Naive thymus-derived CD4-positive, alpha-beta T cell (primary cell): ENCODE measurements around the gene ALDH16A1. TPM values are rescaled to one million over a fixed set of nuclear protein-coding genes. Genes with fewer than 3 reads are reported as not detected.

ENCODE experiments used
- ATAC-seq: fragments of 150-1000 bp; cut with Tn5 transposase; 2 replicates; pipeline ENCODE4 v1.10.0; 2021; ENCODE audit warnings: mild to moderate bottlenecking, moderate library complexity
- CTCF ChIA-PET: fragments of 350-600 bp; sonication (Branson Sonifier 250); formaldehyde crosslinking; loops from one replicate; lab custom pipeline; 2021; ENCODE audit warnings: antibody characterized with exemption; lab: Charles Lee
- POLR2A ChIA-PET: fragments of 350-600 bp; sonication (Branson Sonifier 250); formaldehyde crosslinking; loops from one replicate; lab custom pipeline; 2021; ENCODE audit warnings: antibody characterized with exemption, inconsistent platforms; lab: Charles Lee
- DNase-seq, 9 donors: peaks; one replicate each; pipeline versions ENCODE4 v3.0.0 to v3.0.0-alpha.2; 2020 to 2022; ENCODE audit warnings: mixed read lengths in 1 of 9
- H3K27ac ChIP-seq: one replicate; pipeline ENCODE4 v1.7.0; 2013; ENCODE audit warnings: mild to moderate bottlenecking, low read depth, low read length, moderate library complexity
- H3K27me3 ChIP-seq, 2 donors: one replicate each; pipeline ENCODE4 v1.7.0; 2013; ENCODE audit warnings: low read length in 2 of 2, mild to moderate bottlenecking in 2 of 2, moderate library complexity in 2 of 2; ENCODE audit not compliant: control insufficient read depth in 2 of 2, insufficient read depth in 2 of 2
- H3K36me3 ChIP-seq, 3 experiments: 1 replicate in 2 of 3; 2 replicates in 1 of 3; pipeline ENCODE4 v1.7.0; 2013; ENCODE audit warnings: low read length in 3 of 3, mild to moderate bottlenecking in 3 of 3, moderate library complexity in 1 of 3; ENCODE audit not compliant: insufficient read depth in 3 of 3, control insufficient read depth in 2 of 3
- H3K4me1 ChIP-seq, 2 donors: one replicate each; pipeline ENCODE4 v1.7.0; 2013; ENCODE audit warnings: low read length in 2 of 2, mild to moderate bottlenecking in 2 of 2, moderate library complexity in 1 of 2; ENCODE audit not compliant: control insufficient read depth in 2 of 2, insufficient read depth in 2 of 2
- H3K4me3 ChIP-seq: 2 replicates; pipeline ENCODE4 v1.7.0; 2013; ENCODE audit warnings: mild to moderate bottlenecking, low read length
- H3K9me3 ChIP-seq, 3 experiments: 1 replicate in 2 of 3; 2 replicates in 1 of 3; pipeline ENCODE4 v1.7.0; 2013; ENCODE audit warnings: low read length in 3 of 3; ENCODE audit not compliant: control insufficient read depth in 2 of 3
- H3K27ac Mint-ChIP-seq, 9 donors: one replicate each; pipeline ENCODE4 v1.8.0; 2020 to 2022; ENCODE audit warnings: mixed read lengths in 9 of 9, mild to moderate bottlenecking in 8 of 9, moderate library complexity in 5 of 9, inconsistent platforms in 2 of 9
- H3K27me3 Mint-ChIP-seq, 5 donors: one replicate each; pipeline ENCODE4 v1.8.0; 2021 to 2022; ENCODE audit warnings: mixed read lengths in 5 of 5, mild to moderate bottlenecking in 1 of 5
- H3K36me3 Mint-ChIP-seq, 5 donors: one replicate each; pipeline ENCODE4 v1.8.0; 2020 to 2022; ENCODE audit warnings: mixed read lengths in 5 of 5, mild to moderate bottlenecking in 3 of 5, inconsistent platforms in 1 of 5
- H3K4me1 Mint-ChIP-seq, 7 donors: one replicate each; pipeline ENCODE4 v1.8.0; 2020 to 2022; ENCODE audit warnings: mixed read lengths in 7 of 7, mild to moderate bottlenecking in 3 of 7, inconsistent platforms in 1 of 7
- H3K4me3 Mint-ChIP-seq, 10 donors: one replicate each; pipeline ENCODE4 v1.8.0; 2020 to 2022; ENCODE audit warnings: mild to moderate bottlenecking in 10 of 10, mixed read lengths in 10 of 10, moderate library complexity in 6 of 10, inconsistent platforms in 2 of 10
- H3K9me3 Mint-ChIP-seq, 11 donors: one replicate each; pipeline ENCODE4 v1.8.0; 2020 to 2022; ENCODE audit warnings: mixed read lengths in 11 of 11, mild to moderate bottlenecking in 4 of 11, inconsistent platforms in 1 of 11, moderate library complexity in 1 of 11
- intact Hi-C, 2 donors: fragments of 100-400 bp; cut with micrococcal nuclease; formaldehyde crosslinking; loops; one replicate each; pipeline ENCODE4 v1.15.1; 2023
- polyA plus RNA-seq, 2 donors: library from polyadenylated mRNA; unstranded; fragments of 300-500 nt; fragmentation: Illumina TruSeq; gene quantifications; one replicate each; pipeline ENCODE4 v1.2.3, GENCODE V29; 2021
- total RNA-seq, 6 experiments: library from RNA in 5 of 6; stranded (reverse) in 5 of 6; gene quantifications; 1 replicate in 5 of 6; 2 replicates in 1 of 6; pipeline ENCODE4 v1.2.3 and lab custom pipeline; 2021 to 2026

The ALDH16A1 gene
- total and polyA plus RNA-seq, 7 experiments from 2014 or later: 27.6 to 38.1 (median 33.3) TPM

GRCh38 chr19:49421878-49422202 is 31.2 kb upstream of the ALDH16A1 start:
- H3K36me3 ChIP-seq: no peaks in the 10 kb centered on the region
- peaks cover 28 to 37% of the 10 kb centered on the region in 2 donors for H3K27me3 ChIP-seq
- intact Hi-C loops: loop anchor here (1.0 to 2.0 kb wide), 2 partner anchors 21 to 30 kb away; no protein-coding TSS in a partner anchor
- peaks cover 0 to 6% (median 0%) of the 10 kb centered on the region in 11 donors for H3K9me3 Mint-ChIP-seq
- peaks cover 44 to 55% (median 51%) of the 10 kb centered on the region in 7 donors for H3K4me1 Mint-ChIP-seq
- H3K36me3 Mint-ChIP-seq: peaks cover 0 to 11% (median 0%) of the 10 kb centered on the region in 5 donors
- H3K4me1 ChIP-seq: peaks cover 29 to 30% of the 10 kb centered on the region in 2 donors
- peak overlapping the region in 9 of 10 donors; percentile 56 to 96 (median 64) for H3K4me3 Mint-ChIP-seq
- H3K27ac Mint-ChIP-seq: peak overlapping the region in 2 of 9 donors; percentile 62 to 89
- H3K27me3 Mint-ChIP-seq: peaks cover 68 to 91% (median 88%) of the 10 kb centered on the region in 5 donors
- ChIA-PET CTCF (interaction anchor here (0.6 kb wide), 1 partner anchor 52 kb away, joined by 4 read pairs; the partner anchor contains the start of gene FLT3LG), POLR2A (interaction anchor here (1.3 to 2.7 kb wide), 2 partner anchors 13 to 49 kb away, joined by 4 to 8 read pairs; no protein-coding TSS in a partner anchor)
- no peak overlapping the region for H3K27ac ChIP-seq
- no peak for DNase-seq
- ATAC-seq: no peak
- no peak overlapping the region for H3K4me3 ChIP-seq
- no peaks in the 10 kb centered on the region for H3K9me3 ChIP-seq

- H3K27me3 ChIP-seq: peaks cover 28 to 43% of the 10 kb centered on the region in 2 donors
- H3K4me1 ChIP-seq: peaks cover 30% of the 10 kb centered on the region in 2 donors
- H3K4me3 Mint-ChIP-seq: peak overlapping the region; percentile 73 to 96 (median 82)
- ATAC-seq (peak; percentile 67), DNase-seq (peak in 1 of 9 donors; percentile 73)
- no peaks in the 10 kb centered on the region for H3K9me3 ChIP-seq
- peaks cover 73 to 96% (median 91%) of the 10 kb centered on the region in 5 donors for H3K27me3 Mint-ChIP-seq
- intact Hi-C loops: loop anchor here (1.0 to 2.0 kb wide), 2 partner anchors 20 to 21 kb away; no protein-coding TSS in a partner anchor
- POLR2A ChIA-PET: interaction anchor here (2.7 kb wide), 1 partner anchor 14 kb away, joined by 8 read pairs; no protein-coding TSS in a partner anchor
- no peak overlapping the region for H3K27ac ChIP-seq
- peaks cover 47 to 60% (median 57%) of the 10 kb centered on the region in 7 donors for H3K4me1 Mint-ChIP-seq
- peak overlapping the region in 5 of 9 donors; percentile 32 to 65 (median 52) for H3K27ac Mint-ChIP-seq
- CTCF ChIA-PET: no interaction called here
- no peaks in the 10 kb centered on the region for H3K36me3 ChIP-seq
- peak overlapping the region; percentile 52 for H3K4me3 ChIP-seq
- peaks cover 0 to 13% (median 0%) of the 10 kb centered on the region in 5 donors for H3K36me3 Mint-ChIP-seq
- H3K9me3 Mint-ChIP-seq: peaks cover 0 to 8% (median 0%) of the 10 kb centered on the region in 11 donors
Observed at GRCh38 chr19:49422407-49423070, 30.5 kb upstream of the ALDH16A1 start.

GRCh38 chr19:49423071-49423984 is 29.7 kb upstream of the ALDH16A1 start, which contains the start of gene PTH2:
Gene PTH2 (minus strand): TSS chr19:49423441. CDS start chr19:49423339, 102 bp downstream.
- Histone ChIP-seq H3K4me3 (peak within 1 kb of the TSS; percentile 52), H3K4me1 (peaks cover 34 to 38% of the 10 kb centered on the region in 2 donors), H3K27me3 (peaks cover 28 to 44% of the 10 kb centered on the region in 2 donors), H3K27ac (no peak within 1 kb of the TSS), H3K9me3 (no peaks in the 10 kb centered on the region), H3K36me3 (no peaks in the 10 kb centered on the region)
- DNase-seq (no peak), ATAC-seq (no peak)
- POLR2A ChIA-PET: interaction anchor here (1.0 to 2.7 kb wide), 2 partner anchors 15 to 47 kb away, joined by 4 to 8 read pairs; no protein-coding TSS in a partner anchor
- Mint-ChIP-seq H3K27me3 (peaks cover 81 to 96% (median 92%) of the 10 kb centered on the region in 5 donors), H3K4me3 (peak within 1 kb of the TSS; percentile 73 to 96 (median 83)), H3K36me3 (peaks cover 0 to 13% (median 0%) of the 10 kb centered on the region in 5 donors), H3K4me1 (peaks cover 51 to 66% (median 64%) of the 10 kb centered on the region in 7 donors), H3K27ac (peak within 1 kb of the TSS in 7 of 9 donors; percentile 5 to 65 (median 35)), H3K9me3 (peaks cover 0 to 8% (median 0%) of the 10 kb centered on the region in 11 donors)
- CTCF ChIA-PET: interaction anchor here (0.7 to 1.7 kb wide), 2 partner anchors 12 to 31 kb away, joined by 3 to 5 read pairs; no protein-coding TSS in a partner anchor
- intact Hi-C loops: loop anchor here (1.0 to 2.0 kb wide), 2 partner anchors 19 to 20 kb away; no protein-coding TSS in a partner anchor

GRCh38 chr19:49423985-49424303 is 29.1 kb upstream of the ALDH16A1 start:
- ATAC-seq (peak; percentile 58), DNase-seq (peak in 2 of 9 donors; percentile 40 to 42)
- Histone ChIP-seq H3K9me3 (no peaks in the 10 kb centered on the region), H3K27me3 (peaks cover 30 to 48% of the 10 kb centered on the region in 2 donors), H3K4me1 (peaks cover 34 to 38% of the 10 kb centered on the region in 2 donors), H3K27ac (no peak overlapping the region), H3K4me3 (peak overlapping the region; percentile 1), H3K36me3 (no peaks in the 10 kb centered on the region)
- H3K27ac Mint-ChIP-seq: peak overlapping the region in 3 of 9 donors; percentile 5 to 20 (median 9)
- intact Hi-C loops: loop anchor here (1.0 to 2.0 kb wide), 3 partner anchors 15 to 19 kb away; no protein-coding TSS in a partner anchor
- CTCF ChIA-PET: interaction anchor here (0.6 to 1.7 kb wide), 3 partner anchors 13 to 57 kb away, joined by 3 to 5 read pairs (median 3); no protein-coding TSS in a partner anchor
- H3K27me3 Mint-ChIP-seq: peaks cover 87 to 97% (median 93%) of the 10 kb centered on the region in 5 donors
- H3K4me1 Mint-ChIP-seq: peaks cover 55 to 72% (median 67%) of the 10 kb centered on the region in 7 donors
- peaks cover 0 to 13% (median 0%) of the 10 kb centered on the region in 5 donors for H3K36me3 Mint-ChIP-seq
- peaks cover 0 to 8% (median 0%) of the 10 kb centered on the region in 11 donors for H3K9me3 Mint-ChIP-seq
- POLR2A ChIA-PET: interaction anchor here (0.8 to 2.7 kb wide), 4 partner anchors 9 to 52 kb away, joined by 3 to 8 read pairs (median 4); no protein-coding TSS in a partner anchor
- peak overlapping the region; percentile 48 to 96 (median 78) for H3K4me3 Mint-ChIP-seq

GRCh38 chr19:49425178-49425577 is 27.8 kb upstream of the ALDH16A1 start, which contains the start of gene GFY:
Gene GFY (plus strand): TSS chr19:49425388. CDS start chr19:49426431, 1,043 bp downstream.
- CTCF ChIA-PET: interaction anchor here (0.7 to 1.7 kb wide), 4 partner anchors 14 to 51 kb away, joined by 3 to 5 read pairs (median 4); no protein-coding TSS in a partner anchor
- Histone ChIP-seq H3K9me3 (no peaks in the 10 kb centered on the region), H3K4me3 (no peak within 1 kb of the TSS), H3K4me1 (peaks cover 34 to 38% of the 10 kb centered on the region in 2 donors), H3K36me3 (no peaks in the 10 kb centered on the region), H3K27ac (no peak within 1 kb of the TSS), H3K27me3 (peaks cover 26 to 48% of the 10 kb centered on the region in 2 donors)
- Mint-ChIP-seq H3K4me1 (peaks cover 53 to 76% (median 63%) of the 10 kb centered on the region in 7 donors), H3K27ac (peak within 1 kb of the TSS in 1 of 9 donors; percentile 64), H3K9me3 (peaks cover 0 to 7% (median 0%) of the 10 kb centered on the region in 11 donors), H3K4me3 (peak within 1 kb of the TSS in 5 of 10 donors; percentile 54 to 96 (median 79)), H3K27me3 (peaks cover 83 to 94% (median 91%) of the 10 kb centered on the region in 5 donors), H3K36me3 (peaks cover 0 to 13% (median 0%) of the 10 kb centered on the region in 5 donors)
- intact Hi-C loops: loop anchor here in 1 of 2 donors (2.0 kb wide), 1 partner anchor 16 kb away; no protein-coding TSS in a partner anchor
- DNase-seq (no peak), ATAC-seq (no peak)
- POLR2A ChIA-PET: interaction anchor here (1.0 to 1.4 kb wide), 3 partner anchors 28 to 63 kb away, joined by 3 to 5 read pairs (median 3); partner anchors contain the start of gene ALDH16A1
